H9 (cell line): ENCODE results near the gene FUCA1. TPM values are rescaled to one million over a fixed set of nuclear protein-coding genes. Genes with fewer than 3 reads are reported as not detected.

Experiments used
- DNase-seq: peaks from one replicate; pipeline ENCODE4 v3.0.0-alpha.2; 2017
- H2AFZ ChIP-seq: one replicate; pipeline ENCODE4 v1.6.1; 2013; ENCODE audit warnings: mild to moderate bottlenecking, low read length, control low read depth, moderate library complexity
- H2AK5ac ChIP-seq: 2 replicates; pipeline ENCODE4 v1.6.1; 2013; ENCODE audit warnings: low read length, control low read depth, mixed read lengths; ENCODE audit not compliant: insufficient read length
- H2BK120ac ChIP-seq: one replicate; pipeline ENCODE4 v1.6.1; 2013; ENCODE audit warnings: low read depth, mild to moderate bottlenecking, low read length, control low read depth, inconsistent platforms; ENCODE audit not compliant: poor library complexity, severe bottlenecking
- H2BK12ac ChIP-seq: 2 replicates; pipeline ENCODE4 v1.6.1; 2013; ENCODE audit warnings: low read length, control low read depth, mixed read lengths, low read depth; ENCODE audit not compliant: insufficient read length
- H2BK15ac ChIP-seq: 2 replicates; pipeline ENCODE4 v1.6.1; 2013; ENCODE audit warnings: low read depth, low read length, control low read depth
- H2BK20ac ChIP-seq: one replicate; pipeline ENCODE4 v1.6.1; 2013; ENCODE audit warnings: low read depth, mild to moderate bottlenecking, low read length, control low read depth, inconsistent platforms; ENCODE audit not compliant: poor library complexity, severe bottlenecking
- H2BK5ac ChIP-seq: 2 replicates; pipeline ENCODE4 v1.6.1; 2013; ENCODE audit warnings: low read length, control low read depth, mixed read lengths; ENCODE audit not compliant: insufficient read length
- H3K14ac ChIP-seq: 2 replicates; pipeline ENCODE4 v1.6.1; 2013; ENCODE audit warnings: low read length, control low read depth; ENCODE audit not compliant: insufficient read depth
- H3K18ac ChIP-seq: 2 replicates; pipeline ENCODE4 v1.6.1; 2013; ENCODE audit warnings: low read depth, mild to moderate bottlenecking, mixed read lengths, low read length, control low read depth; ENCODE audit not compliant: insufficient read length
- H3K23ac ChIP-seq: 2 replicates; pipeline ENCODE4 v1.6.1; 2013; ENCODE audit warnings: low read length, control low read depth, mixed read lengths, low read depth; ENCODE audit not compliant: insufficient read length
- H3K23me2 ChIP-seq: 2 replicates; pipeline ENCODE4 v1.6.1; 2013; ENCODE audit warnings: low read depth, mild to moderate bottlenecking, mixed read lengths, low read length, control low read depth; ENCODE audit not compliant: insufficient read length, poor library complexity, severe bottlenecking
- H3K27ac ChIP-seq: 2 replicates; pipeline ENCODE4 v1.5.1; 2013; ENCODE audit warnings: low read length, control low read depth, mixed read lengths, low read depth; ENCODE audit not compliant: insufficient read length
- H3K27me3 ChIP-seq: 2 replicates; pipeline ENCODE4 v1.6.1; 2013; ENCODE audit warnings: low read length, control low read depth, inconsistent platforms; ENCODE audit not compliant: insufficient read depth
- H3K4ac ChIP-seq: 2 replicates; pipeline ENCODE4 v1.6.1; 2013; ENCODE audit warnings: low read depth, mild to moderate bottlenecking, control low read depth, inconsistent platforms, low read length, moderate library complexity
- H3K4me1 ChIP-seq: 2 replicates; pipeline ENCODE4 v1.6.1; 2013; ENCODE audit warnings: low read length, control low read depth, inconsistent platforms; ENCODE audit not compliant: insufficient read depth
- H3K4me2 ChIP-seq: 2 replicates; pipeline ENCODE4 v1.6.1; 2013; ENCODE audit warnings: low read length, control low read depth, mixed read lengths; ENCODE audit not compliant: insufficient read length, insufficient read depth
- H3K56ac ChIP-seq: 2 replicates; pipeline ENCODE4 v1.6.1; 2013; ENCODE audit warnings: low read depth, mild to moderate bottlenecking, mixed read lengths, low read length, control low read depth; ENCODE audit not compliant: insufficient read length
- H3K79me1 ChIP-seq: 2 replicates; pipeline ENCODE4 v1.6.1; 2013; ENCODE audit warnings: low read depth, mild to moderate bottlenecking, moderate library complexity, low read length, control low read depth, inconsistent platforms; ENCODE audit not compliant: insufficient read depth, poor library complexity, severe bottlenecking
- H3K79me2 ChIP-seq: 2 replicates; pipeline ENCODE4 v1.6.1; 2013; ENCODE audit warnings: low read length, control low read depth, inconsistent platforms; ENCODE audit not compliant: insufficient read depth
- H3K9ac ChIP-seq: 2 replicates; pipeline ENCODE4 v1.6.1; 2013; ENCODE audit warnings: low read length, control low read depth, mixed read lengths; ENCODE audit not compliant: insufficient read length; ENCODE audit errors: extremely low read depth
- H3K9me3 ChIP-seq: one replicate; pipeline ENCODE4 v1.6.1; 2013; ENCODE audit warnings: low read depth, low read length, inconsistent platforms; ENCODE audit not compliant: control insufficient read depth
- H3T11ph ChIP-seq: one replicate; pipeline ENCODE4 v1.6.1; 2013; ENCODE audit warnings: mild to moderate bottlenecking, low read length, control low read depth, inconsistent platforms
- H4K20me1 ChIP-seq: one replicate; pipeline ENCODE4 v1.6.1; 2013; ENCODE audit not compliant: control insufficient read depth, insufficient read length, insufficient read depth
- H4K5ac ChIP-seq: 2 replicates; pipeline ENCODE4 v1.6.1; 2013; ENCODE audit warnings: low read depth, mild to moderate bottlenecking, mixed read lengths, low read length, control low read depth; ENCODE audit not compliant: insufficient read length
- H4K8ac ChIP-seq: replicated peaks from 2 replicates; pipeline ENCODE4 v1.6.1; 2013; ENCODE audit warnings: low read length, control low read depth, mixed read lengths, low read depth; ENCODE audit not compliant: insufficient read length
- H4K91ac ChIP-seq: 2 replicates; pipeline ENCODE4 v1.6.1; 2013; ENCODE audit warnings: low read depth, mild to moderate bottlenecking, moderate library complexity, mixed read lengths, low read length, control low read depth; ENCODE audit not compliant: insufficient read length
- H3K27ac Mint-ChIP-seq, 3 experiments: 2 replicates in 2 of 3; 3 replicates in 1 of 3; pipeline ENCODE4 v1.8.0; 2020 to 2021; ENCODE audit warnings: mixed read lengths in 3 of 3, mild to moderate bottlenecking in 1 of 3, moderate library complexity in 1 of 3
- H3K27me3 Mint-ChIP-seq: 2 replicates; pipeline ENCODE4 v1.8.0; 2021; ENCODE audit warnings: low read depth, mild to moderate bottlenecking, moderate library complexity, mixed read lengths
- H3K36me3 Mint-ChIP-seq, 3 experiments: 2 replicates in 2 of 3; 3 replicates in 1 of 3; pipeline ENCODE4 v1.8.0; 2020 to 2021; ENCODE audit warnings: low read depth in 3 of 3, mixed read lengths in 3 of 3; ENCODE audit not compliant: insufficient read depth in 1 of 3
- H3K4me1 Mint-ChIP-seq, 2 experiments: 2 replicates each; pipeline ENCODE4 v1.8.0; 2020; ENCODE audit warnings: mixed read lengths in 2 of 2
- H3K4me3 Mint-ChIP-seq, 2 experiments: 2 replicates in 1 of 2; 3 replicates in 1 of 2; pipeline ENCODE4 v1.8.0; 2020 to 2021; ENCODE audit warnings: mild to moderate bottlenecking in 2 of 2, mixed read lengths in 2 of 2, moderate library complexity in 1 of 2
- H3K9me3 Mint-ChIP-seq, 2 experiments: 2 replicates in 1 of 2; 3 replicates in 1 of 2; pipeline ENCODE4 v1.8.0; 2020; ENCODE audit warnings: mild to moderate bottlenecking in 2 of 2, mixed read lengths in 2 of 2, moderate library complexity in 1 of 2
- CTCF ChIP-seq: fragments of 200-600 bp; sonication (generic); conservative IDR thresholded peaks from 3 replicates; pipeline ENCODE4 v1.8.0; 2021; ENCODE audit warnings: antibody characterized with exemption, mild to moderate bottlenecking
- WGBS: extraction: QIAGEN DNeasy Blood & Tissue Kit; methylation state at CpG from one replicate; pipeline ENCODE4 v1.1.7; 2013; ENCODE audit warnings: missing lambda C conversion rate, low lambda C conversion rate, mixed read lengths; ENCODE audit not compliant: insufficient read length; ENCODE audit errors: extremely low coverage; 5-methylcytosine and 5-hydroxymethylcytosine counted together
- total RNA-seq: library from RNA; stranded (reverse); gene quantifications from 2 replicates; pipeline ENCODE4 v1.2.1, GENCODE V29; 2021

The FUCA1 gene
- total RNA-seq, 1 experiment from 2014 or later = 9.1 TPM

DNA sequence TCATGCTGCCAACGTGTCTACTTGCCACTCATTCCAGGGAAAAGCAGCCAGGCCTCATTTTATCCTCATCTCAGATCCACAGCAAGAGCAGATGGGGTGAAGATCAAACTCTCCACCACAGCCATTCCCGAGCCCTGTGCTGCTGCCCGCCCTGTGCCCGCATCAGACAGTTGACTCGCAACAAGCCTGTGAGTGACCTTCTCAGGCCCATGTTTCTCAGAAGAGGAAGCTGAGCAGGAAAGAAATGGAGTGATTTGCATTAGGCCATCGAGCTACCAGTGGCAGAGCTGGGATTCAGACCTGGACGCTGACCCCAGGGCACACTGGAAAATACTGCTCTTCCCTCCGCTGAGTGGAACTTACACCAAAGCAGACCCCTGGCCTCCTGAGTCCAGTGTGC, 43.8 kb upstream of the FUCA1 start:
- H3K4me1 ChIP-seq = no peaks in the 10 kb centered on the region; the same call in 1 of the 2 replicates
- DNase-seq = no peak
- H2BK15ac ChIP-seq = no peak overlapping the region
- peaks cover 14% of the 10 kb centered on the region for H3K27me3 Mint-ChIP-seq
- no peak overlapping the region for H3K4ac ChIP-seq
- H3K4me1 Mint-ChIP-seq = peaks cover 15 to 16% of the 10 kb centered on the region in 2 experiments
- H3K79me1 ChIP-seq = no peaks in the 10 kb centered on the region
- no peak overlapping the region for H3T11ph ChIP-seq
- WGBS = no CpG with 5 or more reads among the region's 8 CpGs
- H2BK120ac ChIP-seq = no peak overlapping the region
- no peaks in the 10 kb centered on the region for H4K20me1 ChIP-seq
- H2AK5ac ChIP-seq = no peak overlapping the region
- no peak overlapping the region for H2BK20ac ChIP-seq
- no peak overlapping the region for H4K5ac ChIP-seq
- peak overlapping the region in 1 of 3 experiments; percentile 5; a peak in 1 of 7 replicates for H3K27ac Mint-ChIP-seq
- H3K79me2 ChIP-seq = no peaks in the 10 kb centered on the region
- no peak for TF ChIP-seq CTCF
- no peak overlapping the region for H4K91ac ChIP-seq
- H4K8ac ChIP-seq = no peak overlapping the region
- no peaks in the 10 kb centered on the region for H3K27me3 ChIP-seq
- H3K9me3 ChIP-seq = no peaks in the 10 kb centered on the region
- H3K23me2 ChIP-seq = no peaks in the 10 kb centered on the region
- no peak overlapping the region for H2BK12ac ChIP-seq
- no peak overlapping the region for H2AFZ ChIP-seq
- H3K14ac ChIP-seq = no peak overlapping the region
- H3K4me3 Mint-ChIP-seq = no peak overlapping the region
- H3K23ac ChIP-seq = no peak overlapping the region
- no peaks in the 10 kb centered on the region for H3K36me3 Mint-ChIP-seq
- H3K9ac ChIP-seq = no peak overlapping the region
- H2BK5ac ChIP-seq = no peak overlapping the region
- H3K18ac ChIP-seq = no peak overlapping the region
- H3K4me2 ChIP-seq = no peak overlapping the region
- H3K56ac ChIP-seq = no peak overlapping the region
- no peak overlapping the region for H3K27ac ChIP-seq
- H3K9me3 Mint-ChIP-seq = no peaks in the 10 kb centered on the region
